Gastrocnemius medialis (tissue), 4 donors: ENCODE measurements around the gene DCHS1.

Experiments used
- POLR2A ChIP-seq, 2 donors: fragments of 450-650 bp; IDR thresholded peaks; one replicate each; pipeline ENCODE4 v1.6.1; 2017; ENCODE audit warnings: antibody characterized with exemption in 2 of 2, mild to moderate bottlenecking in 2 of 2, moderate library complexity in 2 of 2
- TF ChIP-seq, protein P1 (sequence below), 5 experiments: fragments of 450-650 bp in 3 of 5; fragments of 200-600 bp in 2 of 5; sonication (generic) in 2 of 5; IDR thresholded peaks in 4 of 5; conservative IDR thresholded peaks in 1 of 5; 1 replicate in 4 of 5; 2 replicates in 1 of 5; pipeline ENCODE4 v1.5.1; 2016 to 2019; ENCODE audit warnings: antibody characterized with exemption in 5 of 5, mild to moderate bottlenecking in 3 of 5, moderate library complexity in 3 of 5

- TF ChIP-seq, protein P1, sequence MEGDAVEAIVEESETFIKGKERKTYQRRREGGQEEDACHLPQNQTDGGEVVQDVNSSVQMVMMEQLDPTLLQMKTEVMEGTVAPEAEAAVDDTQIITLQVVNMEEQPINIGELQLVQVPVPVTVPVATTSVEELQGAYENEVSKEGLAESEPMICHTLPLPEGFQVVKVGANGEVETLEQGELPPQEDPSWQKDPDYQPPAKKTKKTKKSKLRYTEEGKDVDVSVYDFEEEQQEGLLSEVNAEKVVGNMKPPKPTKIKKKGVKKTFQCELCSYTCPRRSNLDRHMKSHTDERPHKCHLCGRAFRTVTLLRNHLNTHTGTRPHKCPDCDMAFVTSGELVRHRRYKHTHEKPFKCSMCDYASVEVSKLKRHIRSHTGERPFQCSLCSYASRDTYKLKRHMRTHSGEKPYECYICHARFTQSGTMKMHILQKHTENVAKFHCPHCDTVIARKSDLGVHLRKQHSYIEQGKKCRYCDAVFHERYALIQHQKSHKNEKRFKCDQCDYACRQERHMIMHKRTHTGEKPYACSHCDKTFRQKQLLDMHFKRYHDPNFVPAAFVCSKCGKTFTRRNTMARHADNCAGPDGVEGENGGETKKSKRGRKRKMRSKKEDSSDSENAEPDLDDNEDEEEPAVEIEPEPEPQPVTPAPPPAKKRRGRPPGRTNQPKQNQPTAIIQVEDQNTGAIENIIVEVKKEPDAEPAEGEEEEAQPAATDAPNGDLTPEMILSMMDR (IDR thresholded peaks at IDR 0.05 in 4 of 5, conservative IDR thresholded peaks at IDR 0.05 in 1 of 5), result no peak
- no peak for TF ChIP-seq POLR2A (IDR thresholded peaks at IDR 0.05)
These were observed 18.6 kb upstream of the DCHS1 start for GRCh38 chr11:6674219-6674597.
